Measurements from ENCODE around the gene PDLIM7.

The PDLIM7 gene

GRCh38 chr5:177505075-177505474, 7.7 kb upstream of the PDLIM7 start:
- no peak for DNase-seq

GRCh38 chr5:177504086-177505056, 7.0 kb upstream of the PDLIM7 start:
- DNase-seq: no peak

- no peak for DNase-seq
Measured at GRCh38 chr5:177503351-177504085, 6.1 kb upstream of the PDLIM7 start.

- no peak for DNase-seq
Measured at GRCh38 chr5:177502886-177503285, 5.5 kb upstream of the PDLIM7 start.

- DNase-seq: no peak
Measured at GRCh38 chr5:177501874-177502678, 4.7 kb upstream of the PDLIM7 start.

GRCh38 chr5:177500685-177501522, 3.5 kb upstream of the PDLIM7 start:
- peak; percentile 93 for DNase-seq

- DNase-seq: no peak
Measured at GRCh38 chr5:177499842-177500241, 2.4 kb upstream of the PDLIM7 start.

- DNase-seq: peak; percentile 53
Measured at GRCh38 chr5:177498013-177498787, 796 bp upstream of the PDLIM7 start.

GRCh38 chr5:177496727-177497291, 595 bp downstream of the PDLIM7 start:
- no peak for DNase-seq

GRCh38 chr5:177496070-177496726, 1.2 kb downstream of the PDLIM7 start:
- no peak for DNase-seq

GRCh38 chr5:177495243-177496060, 2.0 kb downstream of the PDLIM7 start:
- DNase-seq: no peak

GRCh38 chr5:177494346-177495195, 2.8 kb downstream of the PDLIM7 start:
- DNase-seq: peak; percentile 51

- no peak for DNase-seq
Measured at GRCh38 chr5:177493795-177494345, 3.5 kb downstream of the PDLIM7 start.

GRCh38 chr5:177492841-177493240, 4.6 kb downstream of the PDLIM7 start:
- no peak for DNase-seq

- DNase-seq: no peak
Measured at GRCh38 chr5:177491983-177492746, 5.2 kb downstream of the PDLIM7 start.

- DNase-seq: peak; percentile 54
Measured at GRCh38 chr5:177491429-177491945, 5.9 kb downstream of the PDLIM7 start.

GRCh38 chr5:177490992-177491391, 6.4 kb downstream of the PDLIM7 start:
- no peak for DNase-seq
